T-cell (primary cell): Measurements from ENCODE around the gene SLCO2A1. TPM values are rescaled to one million over a fixed set of nuclear protein-coding genes. Genes with fewer than 3 reads are reported as not detected.

Source experiments
- ATAC-seq, 4 experiments: fragments of 200-7000 bp in 3 of 4; fragments of 150-1000 bp in 1 of 4; cut with Tn5 transposase; replicated peaks in 1 of 4; 1 replicate in 3 of 4; 2 replicates in 1 of 4; pipeline ENCODE4 v1.10.0; 2021; ENCODE audit warnings: moderate library complexity in 3 of 4, mild to moderate bottlenecking in 2 of 4, moderate number of reproducible peaks in 1 of 4
- CTCF ChIA-PET, 2 donors: fragments of 300-600 bp; sonication (Branson Sonifier 250); formaldehyde crosslinking; loops; one replicate each; lab custom pipeline; 2022; ENCODE audit warnings: antibody characterized with exemption in 2 of 2; lab: Charles Lee
- POLR2A ChIA-PET, 2 donors: fragments of 300-600 bp; sonication (Branson Sonifier 250); formaldehyde crosslinking; loops; one replicate each; lab custom pipeline; 2022; ENCODE audit warnings: antibody characterized with exemption in 2 of 2; lab: Charles Lee
- DNase-seq, 35 experiments: peaks; one replicate each; pipeline versions ENCODE4 v3.0.0 to v3.0.0-alpha.2; 2013 to 2023
- H3K27ac ChIP-seq: one replicate; pipeline ENCODE4 v1.5.1; 2013; ENCODE audit warnings: low read length
- H3K27me3 ChIP-seq, 2 experiments: replicated peaks in 1 of 2; 1 replicate in 1 of 2; 2 replicates in 1 of 2; pipeline versions ENCODE4 v1.6.1 to v1.7.0; 2013; ENCODE audit warnings: low read length in 1 of 2, mixed read lengths in 1 of 2; ENCODE audit not compliant: control insufficient read depth in 2 of 2, insufficient read depth in 2 of 2; ENCODE audit errors: extremely low read depth in 1 of 2
- H3K36me3 ChIP-seq, 2 donors: 1 replicate in 1 of 2; 2 replicates in 1 of 2; pipeline versions ENCODE4 v1.6.1 to v1.7.0; 2013; ENCODE audit warnings: low read length in 1 of 2; ENCODE audit not compliant: control insufficient read depth in 2 of 2, insufficient read depth in 1 of 2; ENCODE audit errors: extremely low read depth in 1 of 2
- H3K4me1 ChIP-seq, 2 experiments: 1 replicate in 1 of 2; 2 replicates in 1 of 2; pipeline versions ENCODE4 v1.6.1 to v1.7.0; 2013; ENCODE audit warnings: low read length in 2 of 2, mixed read lengths in 1 of 2; ENCODE audit not compliant: insufficient read depth in 2 of 2, control insufficient read depth in 1 of 2; ENCODE audit errors: extremely low read depth in 1 of 2
- H3K4me3 ChIP-seq, 2 donors: 1 replicate in 1 of 2; 2 replicates in 1 of 2; pipeline versions ENCODE4 v1.5.1 to v1.7.0; 2013; ENCODE audit warnings: mild to moderate bottlenecking in 2 of 2, low read length in 1 of 2, moderate library complexity in 1 of 2; ENCODE audit not compliant: control insufficient read depth in 1 of 2; ENCODE audit errors: extremely low read depth in 1 of 2
- H3K9me3 ChIP-seq: 2 replicates; pipeline ENCODE4 v1.7.0; 2013
- H3K27ac Mint-ChIP-seq, 2 donors: one replicate each; pipeline ENCODE4 v1.8.0; 2020 to 2021; ENCODE audit warnings: mild to moderate bottlenecking in 2 of 2, mixed read lengths in 2 of 2
- H3K27me3 Mint-ChIP-seq, 2 donors: one replicate each; pipeline ENCODE4 v1.8.0; 2021 to 2022; ENCODE audit warnings: mixed read lengths in 2 of 2
- H3K36me3 Mint-ChIP-seq: one replicate; pipeline ENCODE4 v1.8.0; 2021; ENCODE audit warnings: mixed read lengths
- H3K4me1 Mint-ChIP-seq, 3 donors: one replicate each; pipeline ENCODE4 v1.8.0; 2020 to 2022; ENCODE audit warnings: mixed read lengths in 3 of 3, mild to moderate bottlenecking in 1 of 3
- H3K4me3 Mint-ChIP-seq, 3 donors: one replicate each; pipeline ENCODE4 v1.8.0; 2020 to 2022; ENCODE audit warnings: mild to moderate bottlenecking in 3 of 3, mixed read lengths in 3 of 3, moderate library complexity in 3 of 3
- H3K9me3 Mint-ChIP-seq, 3 donors: one replicate each; pipeline ENCODE4 v1.8.0; 2020 to 2022; ENCODE audit warnings: mixed read lengths in 3 of 3
- WGBS: methylation state at CpG from one replicate; pipeline ENCODE4 v1.1.5; 2013; ENCODE audit warnings: missing lambda C conversion rate; ENCODE audit not compliant: insufficient coverage; 5-methylcytosine and 5-hydroxymethylcytosine counted together
- total RNA-seq, 35 experiments: library from RNA in 6 of 35; stranded (reverse) in 6 of 35; fragments of 120-200 nt in 1 of 35; gene quantifications; one replicate each; pipeline versions ENCODE4 v1.2.1 to v1.2.4 and lab custom pipeline; 2013 to 2026

SLCO2A1 gene
- total RNA-seq, 5 donors from 2014 or later (not counting 1 experiment from before 2014, with no cell fraction given) = 0.18 to 0.39 (median 0.25) TPM; not detected in 2

- peaks cover 0 to 39% of the 10 kb centered on the region in 2 experiments for H3K27me3 ChIP-seq
- H3K9me3 Mint-ChIP-seq = no peaks in the 10 kb centered on the region
- WGBS = 94% methylated on average over 6 of the region's 8 CpGs
These were observed 98.6 kb downstream of the SLCO2A1 start for GRCh38 chr3:133931084-133931483.

DNA sequence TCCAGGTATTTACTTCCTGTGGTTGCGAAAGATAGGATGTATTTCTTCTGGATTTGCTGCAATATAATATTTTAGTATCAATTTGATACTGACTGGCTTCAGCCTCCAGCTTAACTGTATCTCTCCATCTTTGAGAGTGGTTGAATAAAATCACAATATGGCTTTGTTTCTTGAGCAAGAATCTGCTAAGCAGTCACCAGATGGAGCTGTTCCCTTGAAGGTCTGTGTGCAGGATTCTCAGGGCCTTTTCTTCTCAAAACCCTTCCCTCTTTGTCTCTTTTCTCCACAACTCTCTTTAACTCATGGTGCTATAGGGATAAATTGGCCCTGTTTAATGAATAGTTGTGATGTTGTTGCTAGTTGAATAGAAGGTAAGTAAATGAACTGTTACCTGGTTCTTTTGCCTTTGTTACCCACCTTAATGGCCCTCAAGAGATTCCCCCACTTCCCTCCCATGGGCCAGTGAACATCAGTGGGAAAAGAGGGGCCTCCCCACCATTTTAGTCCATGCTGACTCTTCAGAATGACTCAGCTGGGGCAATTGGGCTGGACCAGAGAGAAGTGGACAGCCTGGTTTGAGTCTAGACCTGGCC is 99.3 kb downstream of the SLCO2A1 start:
- Mint-ChIP-seq H3K4me1 (peaks cover 5 to 8% (median 6%) of the 10 kb centered on the region in 3 donors), H3K9me3 (no peaks in the 10 kb centered on the region), H3K36me3 (no peaks in the 10 kb centered on the region), H3K4me3 (no peak overlapping the region), H3K27me3 (peaks cover 12 to 13% of the 10 kb centered on the region in 2 donors), H3K27ac (no peak overlapping the region)
- Histone ChIP-seq H3K27me3 (peaks cover 0 to 38% of the 10 kb centered on the region in 2 experiments), H3K4me1 (peaks cover 5 to 15% of the 10 kb centered on the region in 2 experiments), H3K4me3 (no peak overlapping the region), H3K27ac (no peak overlapping the region), H3K36me3 (no peaks in the 10 kb centered on the region), H3K9me3 (no peaks in the 10 kb centered on the region)
- POLR2A ChIA-PET = no interaction called here
- DNase-seq (peak in 1 of 35 experiments; percentile 12), ATAC-seq (no peak)
- CTCF ChIA-PET = interaction anchor here in 1 of 2 donors (0.5 kb wide), 1 partner anchor 326 kb away, joined by 8 read pairs; no protein-coding TSS in a partner anchor
- no CpG with 5 or more reads among the region's 1 CpG for WGBS

More at GRCh38 chr3:133931084-133931483, 98.6 kb downstream of the SLCO2A1 start:
- no peak overlapping the region for H3K4me3 ChIP-seq
- Mint-ChIP-seq H3K4me1 (peaks cover 5 to 8% (median 6%) of the 10 kb centered on the region in 3 donors), H3K27ac (no peak overlapping the region), H3K27me3 (peaks cover 12 to 15% of the 10 kb centered on the region in 2 donors), H3K36me3 (no peaks in the 10 kb centered on the region), H3K4me3 (no peak overlapping the region)
- ATAC-seq (no peak), DNase-seq (no peak)
- peaks cover 5 to 15% of the 10 kb centered on the region in 2 experiments for H3K4me1 ChIP-seq
- H3K36me3 ChIP-seq = no peaks in the 10 kb centered on the region
- H3K9me3 ChIP-seq = no peaks in the 10 kb centered on the region
- POLR2A ChIA-PET = no interaction called here
- no peak overlapping the region for H3K27ac ChIP-seq
- CTCF ChIA-PET = interaction anchor here in 1 of 2 donors (0.9 kb wide), 1 partner anchor 113 kb away, joined by 3 read pairs; no protein-coding TSS in a partner anchor

- Histone ChIP-seq H3K9me3 (no peaks in the 10 kb centered on the region), H3K4me3 (no peak overlapping the region), H3K27ac (no peak overlapping the region), H3K4me1 (peaks cover 5 to 15% of the 10 kb centered on the region in 2 experiments), H3K36me3 (no peaks in the 10 kb centered on the region), H3K27me3 (peaks cover 0 to 26% of the 10 kb centered on the region in 2 experiments)
- ATAC-seq = no peak
- Mint-ChIP-seq H3K9me3 (no peaks in the 10 kb centered on the region), H3K4me3 (peak overlapping the region in 2 of 3 donors; percentile 1 to 27), H3K4me1 (peaks cover 5 to 8% (median 6%) of the 10 kb centered on the region in 3 donors), H3K36me3 (no peaks in the 10 kb centered on the region), H3K27ac (no peak overlapping the region), H3K27me3 (peaks cover 12% of the 10 kb centered on the region in 2 donors)
- DNase-seq = no peak
- 87% methylated on average over 11 of the region's 14 CpGs for WGBS
- ChIA-PET POLR2A (no interaction called here), CTCF (interaction anchor here in 1 of 2 donors (1.2 to 1.3 kb wide), 2 partner anchors 62 to 441 kb away, joined by 3 read pairs; no protein-coding TSS in a partner anchor)
These were observed 100.7 kb downstream of the SLCO2A1 start for GRCh38 chr3:133928903-133929607.

DNA sequence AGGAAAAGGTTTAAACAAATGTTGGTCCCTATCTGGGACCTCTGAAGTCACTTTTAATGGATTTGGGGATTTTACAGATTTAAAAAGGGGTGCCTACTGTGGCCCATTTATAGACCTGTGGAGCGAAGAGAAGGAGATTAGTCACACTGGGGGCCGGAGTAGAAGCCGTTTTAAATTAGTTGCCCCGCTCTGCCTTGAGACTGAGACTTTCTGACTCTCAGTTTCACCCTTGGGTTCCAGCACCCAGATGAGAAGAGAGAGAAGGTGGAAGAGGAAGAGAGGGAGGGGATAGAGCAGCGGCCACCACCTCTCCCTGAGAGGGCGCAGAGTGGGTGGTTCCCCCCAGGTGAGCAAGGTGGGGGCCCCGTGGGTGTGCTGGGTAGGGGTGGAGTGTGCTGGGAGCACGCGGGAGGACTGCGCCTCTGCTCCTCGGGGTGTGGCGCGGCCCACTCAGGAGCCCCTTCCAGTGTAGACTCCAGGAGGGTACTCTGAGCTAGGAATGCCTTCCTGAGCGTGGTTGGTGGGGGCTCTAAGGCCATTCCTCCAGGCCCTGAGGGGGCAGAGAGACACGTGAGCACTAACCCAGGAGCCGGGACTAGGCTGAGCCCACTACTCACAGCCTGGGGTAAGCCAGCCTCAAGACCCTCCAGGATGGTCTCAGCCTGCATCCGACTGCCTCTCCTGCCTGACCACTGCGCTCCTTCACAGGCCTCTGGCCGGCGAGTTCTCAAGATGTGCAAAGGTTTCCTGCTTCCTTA is 101.4 kb downstream of the SLCO2A1 start:
- Histone ChIP-seq H3K9me3 (no peaks in the 10 kb centered on the region), H3K27me3 (peaks cover 0 to 24% of the 10 kb centered on the region in 2 experiments), H3K4me3 (peak overlapping the region in 1 of 2 donors; percentile 63), H3K36me3 (no peaks in the 10 kb centered on the region), H3K4me1 (peaks cover 5 to 15% of the 10 kb centered on the region in 2 experiments), H3K27ac (no peak overlapping the region)
- Mint-ChIP-seq H3K36me3 (no peaks in the 10 kb centered on the region), H3K4me3 (peak overlapping the region; percentile 60 to 66 (median 61)), H3K27me3 (peaks cover 12% of the 10 kb centered on the region in 2 donors), H3K4me1 (peaks cover 5 to 8% (median 6%) of the 10 kb centered on the region in 3 donors), H3K9me3 (no peaks in the 10 kb centered on the region), H3K27ac (no peak overlapping the region)
- no peak for ATAC-seq
- CTCF ChIA-PET = interaction anchor here (1.0 to 1.3 kb wide), 3 partner anchors 61 to 440 kb away, joined by 3 read pairs; no protein-coding TSS in a partner anchor
- POLR2A ChIA-PET = no interaction called here
- DNase-seq = no peak
- WGBS = 70% methylated on average over 17 of the region's 20 CpGs

DNA sequence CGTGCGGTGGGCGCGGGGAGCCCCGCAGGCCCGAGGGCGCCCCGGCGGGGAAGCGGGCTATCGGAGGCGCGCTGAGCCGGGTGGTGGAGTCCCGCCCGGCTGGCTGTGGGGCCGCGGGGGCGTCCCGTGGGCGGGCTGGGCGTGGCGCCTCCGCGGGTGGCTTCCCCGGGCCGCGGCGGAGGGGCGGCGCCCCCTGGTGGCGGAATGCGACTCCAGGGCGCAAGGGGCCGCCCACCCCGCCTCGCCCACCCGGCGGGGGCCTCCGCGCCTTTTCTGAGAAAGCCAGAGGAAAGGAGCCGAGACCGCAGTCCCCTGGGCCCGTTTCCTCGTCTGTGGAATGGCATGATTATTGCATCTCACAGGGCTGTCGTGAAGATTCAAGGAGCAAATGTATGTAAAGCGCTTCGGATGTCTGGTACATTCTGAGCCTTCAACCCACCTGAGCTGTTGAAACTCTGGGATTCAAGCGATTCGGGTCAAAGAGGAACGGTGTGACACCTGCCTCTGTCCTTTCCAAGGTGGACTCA is 102.1 kb downstream of the SLCO2A1 start:
- Histone ChIP-seq H3K4me1 (peaks cover 5 to 15% of the 10 kb centered on the region in 2 experiments), H3K27me3 (peaks cover 0 to 24% of the 10 kb centered on the region in 2 experiments), H3K9me3 (no peaks in the 10 kb centered on the region), H3K27ac (no peak overlapping the region), H3K36me3 (no peaks in the 10 kb centered on the region), H3K4me3 (peak overlapping the region; percentile 44 to 72)
- no peak overlapping the region for H3K27ac Mint-ChIP-seq
- H3K4me3 Mint-ChIP-seq = peak overlapping the region; percentile 63 to 70 (median 66)
- peak; percentile 92 to 98 (median 94) for ATAC-seq
- no peaks in the 10 kb centered on the region for H3K9me3 Mint-ChIP-seq
- H3K4me1 Mint-ChIP-seq = peaks cover 5 to 8% (median 6%) of the 10 kb centered on the region in 3 donors
- ChIA-PET CTCF (interaction anchor here (1.0 to 1.2 kb wide), 2 partner anchors 108 to 439 kb away, joined by 3 read pairs; no protein-coding TSS in a partner anchor), POLR2A (no interaction called here)
- WGBS = 2% methylated on average over 51 of the region's 51 CpGs
- no peaks in the 10 kb centered on the region for H3K36me3 Mint-ChIP-seq
- DNase-seq = peak; percentile 36 to 89 (median 70)
- peaks cover 12% of the 10 kb centered on the region in 2 donors for H3K27me3 Mint-ChIP-seq
